Activated T-cell treated with anti-CD3 and anti-CD28 coated beads, Interleukin-2, amount 50 U/mL, for 72 hours (primary cell): ENCODE data around the gene TMEM141. TPM values are rescaled to one million over a fixed set of nuclear protein-coding genes. Genes with fewer than 3 reads are reported as not detected.
A peak's percentile ranks its signal among the peaks of the same experiment; 100 is the strongest.
"Not testable (repeated sequence)": the region's sequence is repeated elsewhere in the genome, so short reads cannot be mapped to it uniquely, and the experiment has no call there.

Source experiments
- ATAC-seq, 2 donors: fragments of 150-1000 bp; cut with Tn5 transposase; replicated peaks in 1 of 2; 2 replicates each; pipeline ENCODE4 v1.10.0; 2021; ENCODE audit warnings: moderate library complexity in 2 of 2, mild to moderate bottlenecking in 1 of 2
- DNase-seq, 2 donors: peaks; one replicate each; pipeline ENCODE4 v3.0.0; 2021 to 2022; ENCODE audit warnings: mixed read lengths in 1 of 2
- H3K27ac Mint-ChIP-seq: one replicate; pipeline ENCODE4 v1.8.0; 2022; ENCODE audit warnings: mild to moderate bottlenecking, moderate library complexity, mixed read lengths
- H3K27me3 Mint-ChIP-seq: one replicate; pipeline ENCODE4 v1.8.0; 2022; ENCODE audit warnings: low read depth, mixed read lengths
- H3K36me3 Mint-ChIP-seq, 2 donors: one replicate each; pipeline ENCODE4 v1.8.0; 2022; ENCODE audit warnings: mixed read lengths in 2 of 2, mild to moderate bottlenecking in 1 of 2; ENCODE audit not compliant: insufficient read depth in 2 of 2
- H3K4me1 Mint-ChIP-seq: one replicate; pipeline ENCODE4 v1.8.0; 2022; ENCODE audit warnings: low read depth, mixed read lengths
- H3K4me3 Mint-ChIP-seq, 2 donors: one replicate each; pipeline ENCODE4 v1.8.0; 2022; ENCODE audit warnings: mild to moderate bottlenecking in 2 of 2, mixed read lengths in 2 of 2, moderate library complexity in 2 of 2
- H3K9me3 Mint-ChIP-seq, 2 donors: one replicate each; pipeline ENCODE4 v1.8.0; 2022; ENCODE audit warnings: mixed read lengths in 2 of 2
- total RNA-seq, 2 donors: library from RNA; stranded (reverse); gene quantifications; one replicate each; pipeline ENCODE4 v1.2.3, GENCODE V29; 2022

The TMEM141 gene
- total RNA-seq, 2 donors from 2014 or later: 18.7 to 20.9 TPM

- no peak overlapping the region for H3K4me3 Mint-ChIP-seq
- H3K27me3 Mint-ChIP-seq: no peaks in the 10 kb centered on the region
- H3K27ac Mint-ChIP-seq: no peak overlapping the region
- DNase-seq (no peak), ATAC-seq (no peak)
- peaks cover 0 to 5% of the 10 kb centered on the region in 2 donors for H3K36me3 Mint-ChIP-seq
- peaks cover under 1% of the 10 kb centered on the region for H3K4me1 Mint-ChIP-seq
- H3K9me3 Mint-ChIP-seq: no peaks in the 10 kb centered on the region
Measured at GRCh38 chr9:136826188-136826541, 35.0 kb downstream of the TMEM141 start.

GRCh38 chr9:136826703-136827582 lies 35.8 kb downstream of the TMEM141 start:
- DNase-seq (no peak), ATAC-seq (peak in 1 of 2 donors; percentile 15)
- no peak overlapping the region for H3K4me3 Mint-ChIP-seq
- peaks cover 0 to 5% of the 10 kb centered on the region in 2 donors for H3K36me3 Mint-ChIP-seq
- no peaks in the 10 kb centered on the region for H3K4me1 Mint-ChIP-seq
- no peak overlapping the region for H3K27ac Mint-ChIP-seq
- H3K27me3 Mint-ChIP-seq: no peaks in the 10 kb centered on the region
- H3K9me3 Mint-ChIP-seq: no peaks in the 10 kb centered on the region

GRCh38 chr9:136827794-136828473 lies 36.8 kb downstream of the TMEM141 start:
- H3K27ac Mint-ChIP-seq: no peak overlapping the region
- DNase-seq (no peak), ATAC-seq (no peak)
- H3K9me3 Mint-ChIP-seq: no peaks in the 10 kb centered on the region
- no peaks in the 10 kb centered on the region for H3K4me1 Mint-ChIP-seq
- no peaks in the 10 kb centered on the region for H3K27me3 Mint-ChIP-seq
- no peak overlapping the region for H3K4me3 Mint-ChIP-seq
- peaks cover 0 to 8% of the 10 kb centered on the region in 2 donors for H3K36me3 Mint-ChIP-seq

GRCh38 chr9:136828474-136829140 lies 37.5 kb downstream of the TMEM141 start:
- no peaks in the 10 kb centered on the region for H3K9me3 Mint-ChIP-seq
- H3K4me1 Mint-ChIP-seq: no peaks in the 10 kb centered on the region
- ATAC-seq (no peak), DNase-seq (no peak)
- H3K4me3 Mint-ChIP-seq: no peak overlapping the region
- peaks cover 0 to 6% of the 10 kb centered on the region in 2 donors for H3K36me3 Mint-ChIP-seq
- no peak overlapping the region for H3K27ac Mint-ChIP-seq
- H3K27me3 Mint-ChIP-seq: no peaks in the 10 kb centered on the region

- H3K36me3 Mint-ChIP-seq: peaks cover 0 to 6% of the 10 kb centered on the region in 2 donors
- no peak overlapping the region for H3K27ac Mint-ChIP-seq
- no peaks in the 10 kb centered on the region for H3K4me1 Mint-ChIP-seq
- no peaks in the 10 kb centered on the region for H3K9me3 Mint-ChIP-seq
- no peaks in the 10 kb centered on the region for H3K27me3 Mint-ChIP-seq
- H3K4me3 Mint-ChIP-seq: no peak overlapping the region
- no peak for DNase-seq
- no peak for ATAC-seq
Measured at GRCh38 chr9:136829412-136829811, 38.3 kb downstream of the TMEM141 start.

GRCh38 chr9:136829981-136830885 lies 39.1 kb downstream of the TMEM141 start:
- Mint-ChIP-seq H3K27me3 (no peaks in the 10 kb centered on the region), H3K9me3 (no peaks in the 10 kb centered on the region), H3K27ac (no peak overlapping the region), H3K4me1 (no peaks in the 10 kb centered on the region), H3K4me3 (no peak overlapping the region), H3K36me3 (peaks cover 0 to 7% of the 10 kb centered on the region in 2 donors)
- DNase-seq (no peak), ATAC-seq (no peak)

GRCh38 chr9:136831002-136831719 lies 40.0 kb downstream of the TMEM141 start:
- ATAC-seq: no peak
- peaks cover 0 to 6% of the 10 kb centered on the region in 2 donors for H3K36me3 Mint-ChIP-seq
- H3K27ac Mint-ChIP-seq: no peak overlapping the region
- no peak overlapping the region for H3K4me3 Mint-ChIP-seq
- H3K4me1 Mint-ChIP-seq: no peaks in the 10 kb centered on the region
- no peaks in the 10 kb centered on the region for H3K9me3 Mint-ChIP-seq
- no peaks in the 10 kb centered on the region for H3K27me3 Mint-ChIP-seq
- DNase-seq: no peak

GRCh38 chr9:136831720-136832104 lies 40.6 kb downstream of the TMEM141 start:
- no peaks in the 10 kb centered on the region for H3K27me3 Mint-ChIP-seq
- H3K4me1 Mint-ChIP-seq: no peaks in the 10 kb centered on the region
- peaks cover 0 to 4% of the 10 kb centered on the region in 2 donors for H3K36me3 Mint-ChIP-seq
- no peak overlapping the region for H3K4me3 Mint-ChIP-seq
- ATAC-seq (no peak), DNase-seq (no peak)
- no peaks in the 10 kb centered on the region for H3K9me3 Mint-ChIP-seq
- no peak overlapping the region for H3K27ac Mint-ChIP-seq

- no peaks in the 10 kb centered on the region for H3K9me3 Mint-ChIP-seq
- no peak for DNase-seq
- H3K4me1 Mint-ChIP-seq: no peaks in the 10 kb centered on the region
- peaks cover 0 to 4% of the 10 kb centered on the region in 2 donors for H3K36me3 Mint-ChIP-seq
- no peak for ATAC-seq
- H3K4me3 Mint-ChIP-seq: no peak overlapping the region
- H3K27me3 Mint-ChIP-seq: no peaks in the 10 kb centered on the region
- H3K27ac Mint-ChIP-seq: no peak overlapping the region
Measured at GRCh38 chr9:136832581-136832980, 41.4 kb downstream of the TMEM141 start.

GRCh38 chr9:136833381-136834048 lies 42.4 kb downstream of the TMEM141 start:
- not testable (repeated sequence) for H3K4me1 Mint-ChIP-seq, H3K27me3 Mint-ChIP-seq, DNase-seq, H3K27ac Mint-ChIP-seq, ATAC-seq, H3K36me3 Mint-ChIP-seq, H3K9me3 Mint-ChIP-seq, H3K4me3 Mint-ChIP-seq

GRCh38 chr9:136835162-136835931 lies 44.2 kb downstream of the TMEM141 start:
- Mint-ChIP-seq H3K4me3 (no peak overlapping the region), H3K4me1 (peaks cover 5% of the 10 kb centered on the region), H3K27ac (no peak overlapping the region), H3K9me3 (no peaks in the 10 kb centered on the region), H3K27me3 (no peaks in the 10 kb centered on the region), H3K36me3 (peaks cover 0 to 4% of the 10 kb centered on the region in 2 donors)
- DNase-seq (no peak), ATAC-seq (peak in 1 of 2 donors; percentile 4)
